B cell (primary cell): ENCODE results near the gene RGS7. TPM values are rescaled to one million over a fixed set of nuclear protein-coding genes. Genes with fewer than 3 reads are reported as not detected.

Experiments
- ATAC-seq: fragments of 200-7000 bp; cut with Tn5 transposase; one replicate; pipeline ENCODE4 v1.10.0; 2021; ENCODE audit warnings: low read depth, mild to moderate bottlenecking, moderate number of reproducible peaks, moderate library complexity
- CTCF ChIA-PET: fragments of 350-600 bp; sonication (Branson Sonifier 250); formaldehyde crosslinking; loops from one replicate; lab custom pipeline; 2021; ENCODE audit warnings: antibody characterized with exemption, inconsistent platforms; lab: Charles Lee
- POLR2A ChIA-PET: fragments of 350-600 bp; sonication (Branson Sonifier 250); formaldehyde crosslinking; loops from one replicate; lab custom pipeline; 2021; ENCODE audit warnings: antibody characterized with exemption; lab: Charles Lee
- DNase-seq: peaks from one replicate; pipeline ENCODE4 v3.0.0; 2013
- H2AFZ ChIP-seq: 2 replicates; pipeline ENCODE4 v1.6.1; 2012; ENCODE audit warnings: mild to moderate bottlenecking, low read depth, low read length; ENCODE audit not compliant: insufficient read depth, poor library complexity, severe bottlenecking
- H3K27ac ChIP-seq, 2 donors: 1 replicate in 1 of 2; 2 replicates in 1 of 2; pipeline ENCODE4 v1.5.1; 2012 to 2013; ENCODE audit warnings: low read length in 2 of 2, mild to moderate bottlenecking in 2 of 2, moderate library complexity in 1 of 2
- H3K27me3 ChIP-seq, 4 experiments: fragments of 200-600 bp in 1 of 4; sonication (generic) in 1 of 4; replicated peaks in 1 of 4; 1 replicate in 2 of 4; 2 replicates in 2 of 4; pipeline versions ENCODE4 v1.6.1 to v1.7.0; 2013 to 2016; ENCODE audit warnings: low read length in 3 of 4, mild to moderate bottlenecking in 2 of 4, mixed read lengths in 1 of 4, moderate library complexity in 1 of 4; ENCODE audit not compliant: insufficient read depth in 4 of 4, control insufficient read depth in 3 of 4; ENCODE audit errors: control extremely low read depth in 1 of 4
- H3K36me3 ChIP-seq, 2 experiments: replicated peaks in 1 of 2; 1 replicate in 1 of 2; 2 replicates in 1 of 2; pipeline versions ENCODE4 v1.6.1 to v1.7.1; 2013; ENCODE audit warnings: low read length in 1 of 2; ENCODE audit not compliant: insufficient read depth in 2 of 2, control insufficient read depth in 1 of 2; ENCODE audit errors: control extremely low read depth in 1 of 2, extremely low read depth in 1 of 2
- H3K4me1 ChIP-seq, 2 donors: fragments of 200-600 bp in 1 of 2; sonication (generic) in 1 of 2; 1 replicate in 1 of 2; 2 replicates in 1 of 2; pipeline versions ENCODE4 v1.5.1 to v1.6.1; 2013 to 2017; ENCODE audit warnings: low read length in 2 of 2; ENCODE audit not compliant: control insufficient read depth in 2 of 2, insufficient read depth in 2 of 2
- H3K4me2 ChIP-seq: replicated peaks from 2 replicates; pipeline ENCODE3; 2012; ENCODE audit warnings: mild to moderate bottlenecking, low read depth, low read length; ENCODE audit not compliant: poor library complexity, severe bottlenecking
- H3K4me3 ChIP-seq, 5 experiments: fragments of 200-600 bp in 1 of 5; sonication (generic) in 1 of 5; 1 replicate in 3 of 5; 2 replicates in 2 of 5; pipeline versions ENCODE4 v1.5.1 to v1.7.0; 2011 to 2016; ENCODE audit warnings: low read length in 4 of 5, mild to moderate bottlenecking in 4 of 5, low read depth in 2 of 5, control low read depth in 1 of 5, moderate library complexity in 1 of 5; ENCODE audit not compliant: insufficient read depth in 1 of 5; ENCODE audit errors: control extremely low read depth in 1 of 5, extremely low read depth in 1 of 5
- H3K79me2 ChIP-seq: fragments of 200-600 bp; sonication (generic); one replicate; pipeline ENCODE4 v1.6.0; 2016; ENCODE audit warnings: low read length; ENCODE audit not compliant: control insufficient read depth, insufficient read depth
- H3K9ac ChIP-seq: fragments of 200-600 bp; sonication (generic); 2 replicates; pipeline ENCODE4 v1.6.1; 2017; ENCODE audit warnings: mild to moderate bottlenecking, low read length, moderate library complexity
- H3K9me3 ChIP-seq, 3 donors: one replicate each; pipeline versions ENCODE4 v1.6.1 to v1.7.1; 2013; ENCODE audit warnings: low read length in 2 of 3; ENCODE audit not compliant: control insufficient read depth in 2 of 3, insufficient read depth in 1 of 3; ENCODE audit errors: control extremely low read depth in 1 of 3
- H4K20me1 ChIP-seq: 2 replicates; pipeline ENCODE4 v1.6.0; 2012; ENCODE audit warnings: mild to moderate bottlenecking, low read length; ENCODE audit not compliant: insufficient read depth, control insufficient read depth, poor library complexity, severe bottlenecking
- H3K27ac Mint-ChIP-seq: one replicate; pipeline ENCODE4 v1.8.0; 2021; ENCODE audit warnings: mixed read lengths
- H3K27me3 Mint-ChIP-seq: one replicate; pipeline ENCODE4 v1.8.0; 2021; ENCODE audit warnings: mixed read lengths
- H3K4me1 Mint-ChIP-seq: one replicate; pipeline ENCODE4 v1.8.0; 2021; ENCODE audit warnings: mixed read lengths
- H3K4me3 Mint-ChIP-seq: one replicate; pipeline ENCODE4 v1.8.0; 2021; ENCODE audit warnings: mixed read lengths
- H3K9me3 Mint-ChIP-seq: one replicate; pipeline ENCODE4 v1.8.0; 2022; ENCODE audit warnings: mixed read lengths; ENCODE audit not compliant: insufficient read depth
- CTCF ChIP-seq: fragments of 200-600 bp; IDR thresholded peaks from one replicate; pipeline ENCODE4 v1.8.0; 2022; ENCODE audit warnings: antibody characterized with exemption, mild to moderate bottlenecking
- EZH2 ChIP-seq: IDR thresholded peaks from 2 replicates; pipeline ENCODE4 v1.6.1; 2012; ENCODE audit warnings: borderline replicate concordance, low read depth, mild to moderate bottlenecking, moderate library complexity, low read length; ENCODE audit not compliant: insufficient read depth, poor library complexity, severe bottlenecking
- WGBS: methylation state at CpG from one replicate; pipeline ENCODE4 v1.1.5; 2013; ENCODE audit warnings: missing lambda C conversion rate; ENCODE audit not compliant: insufficient coverage; 5-methylcytosine and 5-hydroxymethylcytosine counted together
- intact Hi-C: fragments of 100-400 bp; cut with micrococcal nuclease; formaldehyde crosslinking; loops from one replicate; pipeline ENCODE4 v1.10.0; 2022
- polyA plus RNA-seq: library from polyadenylated mRNA; depleted of rRNA; stranded (reverse); fragments of >200 nt; gene quantifications from 2 replicates; pipeline ENCODE4 v1.2.3, GENCODE V29; 2012
- total RNA-seq, 2 donors: library from RNA; stranded (reverse); fragments of 120-200 nt in 1 of 2; gene quantifications; 1 replicate in 1 of 2; 2 replicates in 1 of 2; pipeline versions ENCODE4 v1.2.3 to v1.2.4, GENCODE V29; 2013 to 2022

The RGS7 gene
- total and polyA plus RNA-seq, 2 donors (not counting 1 experiment from before 2014, with no cell fraction given): 0.15 to 1.8 TPM

GRCh38 chr1:241332987-241333386, 24.0 kb downstream of the RGS7 start:
- Mint-ChIP-seq H3K27ac (no peak overlapping the region), H3K4me3 (no peak overlapping the region)
- CTCF ChIA-PET: no interaction called here

GRCh38 chr1:241332037-241332409, 25.0 kb downstream of the RGS7 start:
- no peak overlapping the region for H2AFZ ChIP-seq
- no peaks in the 10 kb centered on the region for H3K79me2 ChIP-seq
- H3K4me2 ChIP-seq: peak overlapping the region; percentile 67
- ATAC-seq: no peak
- TF ChIP-seq EZH2: no peak
- no peak for TF ChIP-seq CTCF
- DNase-seq: no peak
- H3K4me3 Mint-ChIP-seq: peak overlapping the region; percentile 2
- H3K27ac ChIP-seq: no peak overlapping the region
- H3K9ac ChIP-seq: no peak overlapping the region
- no peaks in the 10 kb centered on the region for H3K36me3 ChIP-seq
- no peaks in the 10 kb centered on the region for H3K27me3 Mint-ChIP-seq
- H3K4me3 ChIP-seq: no peak overlapping the region
- intact Hi-C loops: no loop called here
- POLR2A ChIA-PET: no interaction called here
- H3K27ac Mint-ChIP-seq: no peak overlapping the region
- H3K4me1 Mint-ChIP-seq: peaks cover 31% of the 10 kb centered on the region
- H3K27me3 ChIP-seq: no peaks in the 10 kb centered on the region
- no peaks in the 10 kb centered on the region for H3K9me3 ChIP-seq
- CTCF ChIA-PET: no interaction called here
- H3K4me1 ChIP-seq: peaks cover 16 to 39% of the 10 kb centered on the region in 2 donors
- H3K9me3 Mint-ChIP-seq: no peaks in the 10 kb centered on the region
- WGBS: 80% methylated on average over 1 of the region's 4 CpGs
- no peaks in the 10 kb centered on the region for H4K20me1 ChIP-seq

More at GRCh38 chr1:241332987-241333386, 24.0 kb downstream of the RGS7 start:
- peaks cover 16 to 39% of the 10 kb centered on the region in 2 donors for H3K4me1 ChIP-seq
- no peaks in the 10 kb centered on the region for H3K9me3 ChIP-seq
- no peaks in the 10 kb centered on the region for H3K9me3 Mint-ChIP-seq
- H3K4me3 ChIP-seq: no peak overlapping the region
- H2AFZ ChIP-seq: no peak overlapping the region
- ATAC-seq (no peak), DNase-seq (no peak)
- POLR2A ChIA-PET: no interaction called here
- H3K36me3 ChIP-seq: no peaks in the 10 kb centered on the region
- no peaks in the 10 kb centered on the region for H3K27me3 ChIP-seq
- no peaks in the 10 kb centered on the region for H3K79me2 ChIP-seq
- intact Hi-C loops: no loop called here
- H3K4me1 Mint-ChIP-seq: peaks cover 31% of the 10 kb centered on the region
- no peaks in the 10 kb centered on the region for H4K20me1 ChIP-seq
- H3K27me3 Mint-ChIP-seq: no peaks in the 10 kb centered on the region
- H3K9ac ChIP-seq: no peak overlapping the region
- WGBS: no CpG with 5 or more reads among the region's 2 CpGs
- no peak overlapping the region for H3K4me2 ChIP-seq
- TF ChIP-seq CTCF (no peak), EZH2 (no peak)
- H3K27ac ChIP-seq: no peak overlapping the region
